ENCODE data around the gene NELL2. TPM values are rescaled to one million over a fixed set of nuclear protein-coding genes. Genes with fewer than 3 reads are reported as not detected.

The NELL2 gene
- total and polyA plus RNA-seq, 10 of the 15 experiments (the other 5 are each of a cell fraction or from before 2014, with no cell fraction given), result 0.27 to 2.3 (median 0.76) TPM

DNA sequence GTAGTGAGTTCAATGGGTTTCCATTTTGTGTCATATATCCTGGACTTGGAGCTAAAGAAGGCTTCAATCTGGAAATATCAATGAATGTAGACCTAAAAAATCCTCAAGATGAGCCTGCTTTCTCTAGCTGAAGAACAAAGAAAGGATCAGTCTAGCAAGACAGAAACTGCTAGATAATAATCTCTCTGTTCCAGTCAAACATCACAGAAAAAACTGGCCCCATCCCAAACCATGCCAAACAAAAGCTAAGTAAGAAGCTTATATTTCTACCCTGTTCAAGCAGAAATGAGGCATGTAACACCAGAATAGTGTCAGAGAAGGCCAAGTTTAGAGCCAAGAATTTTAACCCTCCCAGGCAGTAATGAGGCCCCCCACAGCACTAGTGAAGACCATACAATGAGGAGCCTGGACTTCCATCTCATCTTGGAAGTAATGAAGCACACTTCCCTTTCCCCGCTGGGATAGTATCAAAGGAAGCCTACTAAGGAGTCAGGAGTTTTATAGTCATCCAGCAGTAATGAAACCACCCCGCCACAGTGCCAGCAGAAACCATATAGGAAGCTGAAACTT is 95.8 kb downstream of the NELL2 start:
- CTCF ChIA-PET, result interaction anchor here (2.2 kb wide), 1 partner anchor 150 kb away, joined by 5 read pairs; no protein-coding TSS in a partner anchor
- H3K4me2 ChIP-seq (ENCODE audit: control insufficient read depth, insufficient read depth), result no peak overlapping the region
- no peak for DNase-seq (ENCODE audit: low read depth, low spot score)
- no peaks in the 10 kb centered on the region for H3K27me3 ChIP-seq (replicated peaks in 1 of 2; ENCODE audit: control insufficient read depth in 2 of 2, insufficient read depth in 2 of 2, low read length in 1 of 2)
- H3K4me1 ChIP-seq (ENCODE audit: control insufficient read depth, insufficient read depth, low read length), result no peaks in the 10 kb centered on the region
- no peaks in the 10 kb centered on the region for H3K36me3 ChIP-seq (ENCODE audit: control insufficient read depth in 2 of 2, insufficient read depth in 2 of 2, low read length in 1 of 2)
- BruUV-seq (replicated peaks), result no TSS peak
- intact Hi-C loops (cut with micrococcal nuclease; ENCODE audit: unreplicated experiment), result no loop called here
- no peaks in the 10 kb centered on the region for H4K20me1 ChIP-seq (ENCODE audit: control insufficient read depth, insufficient read depth)
- no peaks in the 10 kb centered on the region for H3K9me3 ChIP-seq (replicated peaks; ENCODE audit: control insufficient read depth, insufficient read depth, low read length)
- FAIRE-seq, result no peak
- POLR2A ChIA-PET, result no interaction called here
- RAD21 ChIA-PET (ENCODE audit: unreplicated experiment), result no interaction called here
- H3K79me2 ChIP-seq (ENCODE audit: control insufficient read depth, insufficient read depth, low read length), result no peaks in the 10 kb centered on the region
- no peak overlapping the region for H2AFZ ChIP-seq (ENCODE audit: control insufficient read depth, low read depth, low read length)
- no peak for TF ChIP-seq TAF1 (IDR thresholded peaks at IDR 0.05; ENCODE audit: borderline replicate concordance, low read depth, low read length)
- TF ChIP-seq, protein P1, sequence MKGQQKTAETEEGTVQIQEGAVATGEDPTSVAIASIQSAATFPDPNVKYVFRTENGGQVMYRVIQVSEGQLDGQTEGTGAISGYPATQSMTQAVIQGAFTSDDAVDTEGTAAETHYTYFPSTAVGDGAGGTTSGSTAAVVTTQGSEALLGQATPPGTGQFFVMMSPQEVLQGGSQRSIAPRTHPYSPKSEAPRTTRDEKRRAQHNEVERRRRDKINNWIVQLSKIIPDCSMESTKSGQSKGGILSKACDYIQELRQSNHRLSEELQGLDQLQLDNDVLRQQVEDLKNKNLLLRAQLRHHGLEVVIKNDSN (IDR thresholded peaks at IDR 0.05; ENCODE audit: borderline replicate concordance, extremely low read length, insufficient read depth, low read depth, low read length), result no peak
- no peak for TF ChIP-seq POLR2A (IDR thresholded peaks at IDR 0.05; ENCODE audit: low read depth, low read length)
- TF ChIP-seq SPI1 (IDR thresholded peaks at IDR 0.05; ENCODE audit: borderline replicate concordance, insufficient read depth, low read depth, low read length), result no peak
- TF ChIP-seq, protein P2, sequence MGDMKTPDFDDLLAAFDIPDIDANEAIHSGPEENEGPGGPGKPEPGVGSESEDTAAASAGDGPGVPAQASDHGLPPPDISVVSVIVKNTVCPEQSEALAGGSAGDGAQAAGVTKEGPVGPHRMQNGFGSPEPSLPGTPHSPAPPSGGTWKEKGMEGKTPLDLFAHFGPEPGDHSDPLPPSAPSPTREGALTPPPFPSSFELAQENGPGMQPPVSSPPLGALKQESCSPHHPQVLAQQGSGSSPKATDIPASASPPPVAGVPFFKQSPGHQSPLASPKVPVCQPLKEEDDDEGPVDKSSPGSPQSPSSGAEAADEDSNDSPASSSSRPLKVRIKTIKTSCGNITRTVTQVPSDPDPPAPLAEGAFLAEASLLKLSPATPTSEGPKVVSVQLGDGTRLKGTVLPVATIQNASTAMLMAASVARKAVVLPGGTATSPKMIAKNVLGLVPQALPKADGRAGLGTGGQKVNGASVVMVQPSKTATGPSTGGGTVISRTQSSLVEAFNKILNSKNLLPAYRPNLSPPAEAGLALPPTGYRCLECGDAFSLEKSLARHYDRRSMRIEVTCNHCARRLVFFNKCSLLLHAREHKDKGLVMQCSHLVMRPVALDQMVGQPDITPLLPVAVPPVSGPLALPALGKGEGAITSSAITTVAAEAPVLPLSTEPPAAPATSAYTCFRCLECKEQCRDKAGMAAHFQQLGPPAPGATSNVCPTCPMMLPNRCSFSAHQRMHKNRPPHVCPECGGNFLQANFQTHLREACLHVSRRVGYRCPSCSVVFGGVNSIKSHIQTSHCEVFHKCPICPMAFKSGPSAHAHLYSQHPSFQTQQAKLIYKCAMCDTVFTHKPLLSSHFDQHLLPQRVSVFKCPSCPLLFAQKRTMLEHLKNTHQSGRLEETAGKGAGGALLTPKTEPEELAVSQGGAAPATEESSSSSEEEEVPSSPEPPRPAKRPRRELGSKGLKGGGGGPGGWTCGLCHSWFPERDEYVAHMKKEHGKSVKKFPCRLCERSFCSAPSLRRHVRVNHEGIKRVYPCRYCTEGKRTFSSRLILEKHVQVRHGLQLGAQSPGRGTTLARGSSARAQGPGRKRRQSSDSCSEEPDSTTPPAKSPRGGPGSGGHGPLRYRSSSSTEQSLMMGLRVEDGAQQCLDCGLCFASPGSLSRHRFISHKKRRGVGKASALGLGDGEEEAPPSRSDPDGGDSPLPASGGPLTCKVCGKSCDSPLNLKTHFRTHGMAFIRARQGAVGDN (IDR thresholded peaks at IDR 0.05), result no peak
- SMC1A ChIA-PET (ENCODE audit: uncharacterized antibody, unreplicated experiment), result no interaction called here
- no peak overlapping the region for H3K4me3 ChIP-seq
- no peak for ATAC-seq
- H3K9ac ChIP-seq (ENCODE audit: control insufficient read depth, insufficient read depth, low read length), result no peak overlapping the region
- in situ Hi-C loops (cut with MboI), result no loop called here
- H3K27ac ChIP-seq (ENCODE audit: control insufficient read depth, insufficient read depth), result no peak overlapping the region
- 38% methylated on average over 2 of the region's 2 CpGs for WGBS (ENCODE audit: insufficient coverage, insufficient replicate concordance, low lambda C conversion rate, missing lambda C conversion rate)
